ENCODE results near the gene ZMPSTE24. TPM values are rescaled to one million over a fixed set of nuclear protein-coding genes. Genes with fewer than 3 reads are reported as not detected.

The ZMPSTE24 gene
- polyA plus RNA-seq, 1 donor (not counting 4 experiments of a cell fraction or from before 2014, with no cell fraction given) = 73.4 TPM

DNA sequence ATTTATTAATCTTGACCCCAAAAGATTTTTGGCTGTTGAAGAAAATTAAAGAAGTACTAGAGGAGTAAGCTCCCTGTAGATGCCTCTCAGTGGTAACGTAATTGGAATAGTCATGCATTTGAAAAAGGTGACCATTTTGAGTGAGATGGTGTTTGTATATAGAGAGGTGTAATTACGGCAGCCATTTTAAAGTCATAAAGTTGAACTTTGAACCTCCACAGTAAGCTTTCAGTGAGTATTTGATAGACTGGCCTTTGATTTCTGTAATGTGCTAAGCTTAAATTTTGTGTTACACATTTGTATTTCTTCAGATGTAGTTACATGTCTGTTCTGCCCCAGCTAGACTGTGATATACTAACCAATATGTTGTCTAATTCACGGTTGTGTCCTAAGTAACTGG lies 31.8 kb upstream of the ZMPSTE24 start:
- H3K9me3 ChIP-seq (ENCODE audit: control insufficient read depth, low read depth, low read length) = no peaks in the 10 kb centered on the region
- FAIRE-seq (no peak), DNase-seq (ENCODE audit: low read depth, low spot score) (no peak)
- H3K27me3 ChIP-seq (ENCODE audit: control insufficient read depth, extremely low read depth, insufficient read depth, low read length) = no peaks in the 10 kb centered on the region
- no peak overlapping the region for H3K4me2 ChIP-seq (ENCODE audit: control insufficient read depth, extremely low read depth, insufficient read depth, low read depth, low read length)
- H3K4me1 ChIP-seq (ENCODE audit: control insufficient read depth, extremely low read depth, insufficient read depth, low read length) = no peaks in the 10 kb centered on the region
- H3K79me2 ChIP-seq (ENCODE audit: control insufficient read depth, insufficient read depth, low read length) = no peaks in the 10 kb centered on the region
- H3K4me3 ChIP-seq (ENCODE audit: control insufficient read depth in 2 of 3, extremely low read depth in 1 of 3, insufficient read depth in 2 of 3, low read depth in 1 of 3, low read length in 3 of 3) = no peak overlapping the region
- TF ChIP-seq EZH2 (IDR thresholded peaks at IDR 0.05; ENCODE audit: low read length) = no peak
- TF ChIP-seq, protein P1, sequence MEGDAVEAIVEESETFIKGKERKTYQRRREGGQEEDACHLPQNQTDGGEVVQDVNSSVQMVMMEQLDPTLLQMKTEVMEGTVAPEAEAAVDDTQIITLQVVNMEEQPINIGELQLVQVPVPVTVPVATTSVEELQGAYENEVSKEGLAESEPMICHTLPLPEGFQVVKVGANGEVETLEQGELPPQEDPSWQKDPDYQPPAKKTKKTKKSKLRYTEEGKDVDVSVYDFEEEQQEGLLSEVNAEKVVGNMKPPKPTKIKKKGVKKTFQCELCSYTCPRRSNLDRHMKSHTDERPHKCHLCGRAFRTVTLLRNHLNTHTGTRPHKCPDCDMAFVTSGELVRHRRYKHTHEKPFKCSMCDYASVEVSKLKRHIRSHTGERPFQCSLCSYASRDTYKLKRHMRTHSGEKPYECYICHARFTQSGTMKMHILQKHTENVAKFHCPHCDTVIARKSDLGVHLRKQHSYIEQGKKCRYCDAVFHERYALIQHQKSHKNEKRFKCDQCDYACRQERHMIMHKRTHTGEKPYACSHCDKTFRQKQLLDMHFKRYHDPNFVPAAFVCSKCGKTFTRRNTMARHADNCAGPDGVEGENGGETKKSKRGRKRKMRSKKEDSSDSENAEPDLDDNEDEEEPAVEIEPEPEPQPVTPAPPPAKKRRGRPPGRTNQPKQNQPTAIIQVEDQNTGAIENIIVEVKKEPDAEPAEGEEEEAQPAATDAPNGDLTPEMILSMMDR (optimal IDR thresholded peaks at IDR 0.05 in 1 of 3, IDR thresholded peaks at IDR 0.05 in 1 of 3, conservative IDR thresholded peaks at IDR 0.05 in 1 of 3; ENCODE audit: extremely low read depth in 1 of 3, insufficient read depth in 2 of 3, low read length in 3 of 3) = no peak
- no peaks in the 10 kb centered on the region for H4K20me1 ChIP-seq (ENCODE audit: control insufficient read depth, extremely low read depth, insufficient read depth, low read length)
- no peak overlapping the region for H3K27ac ChIP-seq (ENCODE audit: control insufficient read depth, insufficient read depth, low read length)
- H3K9me1 ChIP-seq (ENCODE audit: control insufficient read depth, extremely low read depth, insufficient read depth, low read length) = no peaks in the 10 kb centered on the region
- no peak overlapping the region for H2AFZ ChIP-seq (ENCODE audit: control insufficient read depth, low read length)
- no peak overlapping the region for H3K9ac ChIP-seq (ENCODE audit: control insufficient read depth, extremely low read depth, insufficient read depth, low read length)
- peaks cover 0 to 2% of the 10 kb centered on the region in 2 experiments for H3K36me3 ChIP-seq (ENCODE audit: control insufficient read depth in 2 of 2, extremely low read depth in 1 of 2, insufficient read depth in 2 of 2, low read length in 2 of 2)
- dilution Hi-C loops (cut with MboI; ENCODE audit: extremely low pct_ligation_motif_present, low sequenced_read_pairs) = no loop called here

DNA sequence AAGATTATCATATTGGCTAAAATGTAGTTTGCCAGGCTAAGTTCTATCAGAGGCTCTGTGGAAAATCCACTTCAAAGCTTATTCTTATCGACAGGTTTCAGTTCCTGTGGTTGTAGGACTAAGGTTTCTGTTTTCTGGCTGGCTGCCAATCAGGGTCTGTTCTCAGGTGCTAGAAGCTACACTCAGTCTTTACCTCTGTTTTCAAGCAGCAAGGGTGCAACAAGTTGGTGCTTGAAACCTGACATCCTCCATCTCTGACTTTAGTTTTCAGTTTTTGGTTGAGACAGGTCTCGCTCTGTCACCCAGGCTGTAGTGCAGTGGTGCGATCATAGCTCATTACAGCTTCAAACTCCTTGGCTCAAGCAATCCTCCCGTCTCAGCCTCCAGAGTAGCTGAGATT lies 25.6 kb upstream of the ZMPSTE24 start:
- H3K27me3 ChIP-seq (ENCODE audit: control insufficient read depth, extremely low read depth, insufficient read depth, low read length) = no peaks in the 10 kb centered on the region
- FAIRE-seq (no peak), DNase-seq (ENCODE audit: low read depth, low spot score) (no peak)
- H3K4me3 ChIP-seq (ENCODE audit: control insufficient read depth in 2 of 3, extremely low read depth in 1 of 3, insufficient read depth in 2 of 3, low read depth in 1 of 3, low read length in 3 of 3) = no peak overlapping the region
- H3K9me1 ChIP-seq (ENCODE audit: control insufficient read depth, extremely low read depth, insufficient read depth, low read length) = no peaks in the 10 kb centered on the region
- no peaks in the 10 kb centered on the region for H3K4me1 ChIP-seq (ENCODE audit: control insufficient read depth, extremely low read depth, insufficient read depth, low read length)
- H3K9ac ChIP-seq (ENCODE audit: control insufficient read depth, extremely low read depth, insufficient read depth, low read length) = no peak overlapping the region
- H2AFZ ChIP-seq (ENCODE audit: control insufficient read depth, low read length) = no peak overlapping the region
- H3K36me3 ChIP-seq (ENCODE audit: control insufficient read depth in 2 of 2, extremely low read depth in 1 of 2, insufficient read depth in 2 of 2, low read length in 2 of 2) = peaks cover 4 to 11% of the 10 kb centered on the region in 2 experiments
- H3K27ac ChIP-seq (ENCODE audit: control insufficient read depth, insufficient read depth, low read length) = no peak overlapping the region
- TF ChIP-seq, protein P1 (optimal IDR thresholded peaks at IDR 0.05 in 1 of 3, IDR thresholded peaks at IDR 0.05 in 1 of 3, conservative IDR thresholded peaks at IDR 0.05 in 1 of 3; ENCODE audit: extremely low read depth in 1 of 3, insufficient read depth in 2 of 3, low read length in 3 of 3) = no peak
- TF ChIP-seq EZH2 (IDR thresholded peaks at IDR 0.05; ENCODE audit: low read length) = no peak
- no peaks in the 10 kb centered on the region for H3K9me3 ChIP-seq (ENCODE audit: control insufficient read depth, low read depth, low read length)
- H4K20me1 ChIP-seq (ENCODE audit: control insufficient read depth, extremely low read depth, insufficient read depth, low read length) = no peaks in the 10 kb centered on the region
- no peaks in the 10 kb centered on the region for H3K79me2 ChIP-seq (ENCODE audit: control insufficient read depth, insufficient read depth, low read length)
- dilution Hi-C loops (cut with MboI; ENCODE audit: extremely low pct_ligation_motif_present, low sequenced_read_pairs) = no loop called here
- H3K4me2 ChIP-seq (ENCODE audit: control insufficient read depth, extremely low read depth, insufficient read depth, low read depth, low read length) = no peak overlapping the region
